Measurements from ENCODE around the gene CAPZA1.

CAPZA1 gene

GRCh38 chr1:112701227-112702066, 81.8 kb downstream of the CAPZA1 start:
- no peak for DNase-seq (ENCODE audit: low spot score)

GRCh38 chr1:112702067-112702395, 82.4 kb downstream of the CAPZA1 start:
- no peak for DNase-seq (ENCODE audit: low spot score)

DNA sequence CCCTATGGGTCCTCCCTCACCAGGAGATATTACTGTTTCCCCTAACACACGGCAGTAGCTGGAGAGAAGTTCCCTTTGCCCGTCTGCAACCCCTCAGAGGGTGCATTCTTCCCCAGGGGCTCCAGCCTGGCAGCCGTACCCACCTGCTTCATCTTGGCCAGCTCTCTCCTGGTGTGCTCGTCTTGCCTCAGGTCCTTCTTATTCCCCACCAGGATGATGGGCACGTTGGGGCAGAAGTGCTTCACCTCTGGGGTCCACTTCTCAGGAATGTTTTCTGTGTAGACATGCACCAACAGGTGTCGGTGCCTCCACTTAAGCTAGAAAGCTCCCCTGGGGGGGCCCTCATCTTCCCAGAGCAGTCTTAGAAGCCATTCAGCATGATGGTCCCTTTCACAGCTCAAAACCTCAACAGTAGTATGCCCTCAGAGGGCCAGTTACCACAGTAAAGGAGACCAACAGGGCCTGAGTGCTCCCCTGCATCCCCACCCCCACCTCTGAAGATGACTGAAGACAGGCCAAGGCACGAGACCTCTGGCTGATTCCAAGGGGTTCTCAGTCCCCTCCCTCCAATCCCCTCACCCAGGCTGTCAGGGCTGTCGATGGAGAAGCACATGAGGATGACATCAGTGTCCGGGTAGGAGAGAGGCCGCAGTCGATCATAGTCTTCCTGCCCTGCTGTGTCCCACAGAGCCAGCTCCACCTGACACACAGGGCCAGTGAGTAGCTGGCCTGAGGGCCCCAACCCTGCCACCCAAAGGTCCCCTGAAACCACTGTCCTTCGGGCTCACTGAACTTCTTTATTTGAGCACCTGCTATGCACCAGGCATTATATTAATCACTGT, 83.0 kb downstream of the CAPZA1 start:
- DNase-seq (ENCODE audit: low spot score) = no peak

DNA sequence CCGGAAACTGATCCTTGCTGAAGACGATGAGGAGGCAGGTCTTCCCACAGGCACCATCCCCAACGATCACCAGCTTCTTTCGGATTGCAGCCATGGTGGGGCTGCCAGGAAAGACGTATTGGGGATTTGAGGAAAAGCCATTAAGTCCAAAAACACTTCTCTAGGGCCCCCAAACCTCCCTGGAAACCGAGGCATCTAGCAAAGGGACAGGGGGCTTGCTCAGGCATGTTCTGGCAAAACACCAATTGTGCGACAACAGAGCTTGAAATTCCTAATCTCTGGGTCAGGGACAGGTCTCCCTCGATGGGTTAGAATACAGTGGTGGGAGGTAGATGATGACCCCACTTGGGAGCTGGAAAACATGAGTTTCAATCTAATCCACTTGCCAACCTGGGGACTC, 84.1 kb downstream of the CAPZA1 start:
- DNase-seq (ENCODE audit: low spot score) = no peak

- peak; percentile 18 for DNase-seq (ENCODE audit: low spot score)
Observed at GRCh38 chr1:112704391-112704933, 84.8 kb downstream of the CAPZA1 start.

- DNase-seq (ENCODE audit: low spot score) = peak; percentile 73
Observed at GRCh38 chr1:112704934-112705627, 85.4 kb downstream of the CAPZA1 start.

DNA sequence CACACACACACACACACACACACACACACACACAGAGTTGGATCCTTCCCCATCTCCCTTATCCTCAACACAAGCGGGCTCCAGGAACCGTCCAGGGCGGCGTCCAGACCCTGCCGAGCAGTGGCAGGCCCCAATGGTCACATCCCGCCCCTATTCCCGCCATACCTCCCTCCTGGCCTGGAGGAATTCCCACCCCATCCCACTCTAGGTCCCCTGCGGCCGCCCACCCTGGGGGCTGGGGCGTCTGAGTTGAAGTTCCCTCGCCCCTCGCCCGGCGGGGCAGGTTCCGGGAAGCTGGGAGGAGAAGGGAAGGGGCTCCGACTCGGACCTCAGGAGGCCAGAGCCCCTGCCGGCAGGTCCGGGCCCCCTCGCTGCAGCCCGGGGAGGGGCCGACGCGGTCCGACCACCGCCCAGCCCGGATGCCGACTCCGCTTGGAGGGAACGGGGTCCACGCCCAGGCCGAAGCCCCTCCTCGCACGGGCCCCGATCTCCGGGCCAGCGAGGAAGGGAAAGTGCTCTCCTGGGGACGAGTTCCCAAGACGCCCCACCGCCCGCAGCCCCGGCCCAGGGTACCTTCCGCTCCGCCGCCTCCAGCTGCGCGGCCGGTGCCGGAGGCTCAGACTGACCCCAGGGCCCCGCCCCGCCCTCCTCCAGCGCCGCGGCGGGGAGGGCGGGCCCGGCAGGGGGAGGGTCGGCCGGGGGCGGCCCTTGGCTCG, 87.0 kb downstream of the CAPZA1 start, which contains the start of gene RHOC:
TSS of gene RHOC (minus strand) at position 623 of the 716 bp plus-strand sequence. CDS start 3,328 bp downstream, outside the sequence.
- DNase-seq (ENCODE audit: low spot score) = peak; percentile 32

GRCh38 chr1:112707221-112708001, 87.8 kb downstream of the CAPZA1 start:
- DNase-seq (ENCODE audit: low spot score) = peak; percentile 69

GRCh38 chr1:112708002-112708448, 88.4 kb downstream of the CAPZA1 start:
- no peak for DNase-seq (ENCODE audit: low spot score)

GRCh38 chr1:112708489-112708888, 88.9 kb downstream of the CAPZA1 start:
- DNase-seq (ENCODE audit: low spot score) = no peak

- no peak for DNase-seq (ENCODE audit: low spot score)
Observed at GRCh38 chr1:112710159-112710558, 90.5 kb downstream of the CAPZA1 start.

- DNase-seq (ENCODE audit: low spot score) = no peak
Observed at GRCh38 chr1:112710586-112710985, 91.0 kb downstream of the CAPZA1 start.

- no peak for DNase-seq (ENCODE audit: low spot score)
Observed at GRCh38 chr1:112711041-112711440, 91.4 kb downstream of the CAPZA1 start.

- no peak for DNase-seq (ENCODE audit: low spot score)
Observed at GRCh38 chr1:112711670-112712069, 92.0 kb downstream of the CAPZA1 start.

GRCh38 chr1:112712191-112712590, 92.6 kb downstream of the CAPZA1 start:
- no peak for DNase-seq (ENCODE audit: low spot score)

GRCh38 chr1:112712701-112713128, 93.1 kb downstream of the CAPZA1 start:
- no peak for DNase-seq (ENCODE audit: low spot score)

DNA sequence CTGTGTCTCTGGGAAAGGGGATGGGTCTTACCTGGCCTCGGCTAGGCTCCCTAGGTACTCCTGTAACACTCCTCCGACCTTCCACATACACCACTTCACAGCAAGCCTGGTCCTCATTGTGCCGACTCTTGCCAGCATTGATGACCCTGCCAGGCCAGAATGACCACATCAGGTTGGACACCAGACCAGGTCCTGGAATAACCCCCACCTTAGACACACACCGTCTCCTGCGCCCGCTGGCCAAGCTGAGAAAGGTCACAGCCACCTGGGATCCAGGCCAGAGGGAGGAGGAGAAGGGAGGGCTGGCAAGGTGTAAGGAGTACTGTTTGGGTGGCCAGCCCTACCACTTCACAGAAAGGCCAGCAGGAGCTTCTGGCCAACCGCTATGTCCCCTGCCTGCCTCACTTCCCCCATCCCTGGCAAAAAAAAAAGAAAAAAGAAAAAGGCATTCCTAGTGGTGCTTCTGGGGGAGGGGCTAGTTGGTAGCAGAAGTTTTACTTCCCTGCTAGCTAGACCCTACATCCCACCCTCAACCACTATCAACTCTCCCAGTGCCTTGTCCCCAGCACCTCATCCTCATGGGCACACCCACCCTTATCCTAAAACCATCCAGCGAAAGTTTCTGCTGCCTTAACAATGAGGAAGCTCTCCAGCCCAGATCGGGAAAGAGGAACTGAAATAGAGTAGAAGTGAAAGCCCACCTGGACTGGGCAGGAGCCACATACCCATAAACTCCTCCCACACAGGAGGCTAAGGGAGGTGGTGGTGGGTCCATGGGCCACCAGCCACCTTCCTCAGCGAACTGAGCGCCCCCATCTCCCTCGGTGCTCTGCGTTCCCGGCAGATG, 94.1 kb downstream of the CAPZA1 start:
- DNase-seq (ENCODE audit: low spot score) = no peak

DNA sequence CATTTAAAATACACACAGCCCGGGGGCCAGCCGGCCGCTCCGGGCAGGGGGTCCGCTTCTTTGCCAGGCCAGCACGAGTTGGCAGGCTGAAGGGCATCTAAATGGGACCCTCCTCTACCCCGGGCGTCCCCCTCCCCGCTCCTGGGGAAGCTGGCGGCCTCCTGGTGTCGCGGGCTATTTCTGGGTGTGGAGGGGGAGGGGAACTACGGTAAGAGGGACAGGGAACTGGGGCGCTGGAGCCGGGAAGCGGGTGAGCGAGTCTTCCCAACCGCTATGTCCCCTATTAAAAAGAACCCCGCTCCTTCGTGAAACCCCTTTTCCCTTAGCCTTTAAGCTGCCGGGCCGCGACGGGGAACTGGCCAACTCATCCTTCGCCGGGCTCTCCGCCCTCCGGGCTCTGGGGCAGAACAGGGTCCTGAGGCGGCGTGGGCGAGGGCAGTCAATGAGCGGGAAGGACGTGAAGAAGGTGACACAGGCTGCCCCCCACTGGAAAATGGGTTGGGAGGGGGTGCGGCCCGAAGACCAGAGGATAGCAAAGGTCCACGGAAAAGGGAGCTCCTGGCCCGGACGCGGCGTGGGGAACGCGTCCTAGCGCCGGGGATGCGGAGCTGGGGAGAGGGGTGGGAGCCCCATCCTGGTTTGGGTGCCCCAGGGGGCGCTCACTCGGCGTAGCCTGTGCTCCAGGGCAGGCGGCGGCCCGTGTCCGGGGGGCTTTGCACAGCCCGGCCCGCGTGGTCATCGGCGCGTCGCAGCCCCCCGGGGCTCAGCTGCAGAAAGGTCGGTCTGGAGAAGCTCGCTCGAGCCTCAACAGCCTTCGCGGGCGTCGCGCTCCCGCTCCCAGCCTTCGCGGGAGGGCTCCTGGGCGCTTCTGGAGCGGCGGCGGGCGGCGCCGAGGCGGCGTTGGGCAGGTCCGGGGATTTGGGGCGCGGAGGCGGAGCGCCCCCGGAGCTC, 95.0 kb downstream of the CAPZA1 start:
- DNase-seq (ENCODE audit: low spot score) = no peak
